H1 (cell line): ENCODE measurements around the gene MRPL54. TPM values are rescaled to one million over a fixed set of nuclear protein-coding genes. Genes with fewer than 3 reads are reported as not detected.

Experiments used
- CTCF ChIA-PET: fragments of 300-600 bp; sonication (Branson Sonifier 250); formaldehyde crosslinking; loops from one replicate; lab custom pipeline; 2021; ENCODE audit not compliant: partially characterized antibody; lab: Charles Lee
- POLR2A ChIA-PET: fragments of 300-600 bp; sonication (Branson Sonifier 250); formaldehyde crosslinking; loops from one replicate; lab custom pipeline; 2021; ENCODE audit warnings: inconsistent platforms; ENCODE audit not compliant: partially characterized antibody; lab: Charles Lee
- DNase-seq, 2 experiments: peaks; one replicate each; pipeline versions ENCODE4 v3.0.0 to v3.0.0-alpha.2; 2010 to 2022; ENCODE audit warnings: low spot score in 2 of 2, low read depth in 1 of 2, mixed read lengths in 1 of 2
- FAIRE-seq: peaks from 2 replicates; lab custom pipeline; 2011; peaks lifted over from hg19 to GRCh38; lab: Jason Lieb, UNC
- H2AFZ ChIP-seq: 2 replicates; pipeline ENCODE4 v1.8.1; 2012; ENCODE audit warnings: low read length, inconsistent platforms
- H2AK5ac ChIP-seq: 2 replicates; pipeline ENCODE4 v1.6.1; 2013; ENCODE audit warnings: low read depth, low read length
- H2BK120ac ChIP-seq: replicated peaks from 2 replicates; pipeline ENCODE3; 2013; ENCODE audit warnings: low read depth, low read length, inconsistent platforms
- H2BK12ac ChIP-seq: 2 replicates; pipeline ENCODE4 v1.6.1; 2013; ENCODE audit warnings: low read depth, low read length
- H2BK15ac ChIP-seq: 2 replicates; pipeline ENCODE4 v1.6.1; 2013; ENCODE audit warnings: low read length
- H2BK20ac ChIP-seq: 2 replicates; pipeline ENCODE4 v1.6.1; 2013; ENCODE audit warnings: low read length
- H2BK5ac ChIP-seq: 2 replicates; pipeline ENCODE4 v1.6.1; 2013; ENCODE audit warnings: low read depth, low read length
- H3K14ac ChIP-seq: 2 replicates; pipeline ENCODE4 v1.6.1; 2013; ENCODE audit warnings: inconsistent platforms; ENCODE audit not compliant: insufficient read length
- H3K18ac ChIP-seq: 2 replicates; pipeline ENCODE4 v1.6.1; 2013; ENCODE audit warnings: low read length; ENCODE audit errors: extremely low read depth
- H3K23ac ChIP-seq: 2 replicates; pipeline ENCODE4 v1.6.1; 2013; ENCODE audit warnings: inconsistent platforms; ENCODE audit not compliant: insufficient read length
- H3K23me2 ChIP-seq: 2 replicates; pipeline ENCODE4 v1.6.1; 2013; ENCODE audit warnings: low read depth, low read length
- H3K27ac ChIP-seq: 2 replicates; pipeline ENCODE4 v1.6.1; 2011; ENCODE audit warnings: low read depth, low read length, inconsistent platforms
- H3K27me3 ChIP-seq, 4 experiments: replicated peaks in 1 of 4; 1 replicate in 1 of 4; 2 replicates in 3 of 4; pipeline versions ENCODE4 v1.6.1 to v1.8.1; 2011 to 2013; ENCODE audit warnings: low read length in 3 of 4, mild to moderate bottlenecking in 3 of 4, inconsistent platforms in 2 of 4, mixed read lengths in 2 of 4, moderate library complexity in 1 of 4; ENCODE audit not compliant: control insufficient read depth in 3 of 4, insufficient read depth in 3 of 4; ENCODE audit errors: extremely low read depth in 1 of 4
- H3K36me3 ChIP-seq, 4 experiments: 2 replicates each; pipeline versions ENCODE4 v1.6.1 to v1.8.1; 2011 to 2013; ENCODE audit warnings: mild to moderate bottlenecking in 4 of 4, low read length in 3 of 4, moderate library complexity in 2 of 4, control low read depth in 1 of 4, inconsistent platforms in 1 of 4; ENCODE audit not compliant: insufficient read depth in 4 of 4, control insufficient read depth in 2 of 4
- H3K4ac ChIP-seq: replicated peaks from 2 replicates; pipeline ENCODE3; 2013; ENCODE audit warnings: low read length, low read depth, mixed read lengths, inconsistent platforms; ENCODE audit not compliant: insufficient read length
- H3K4me1 ChIP-seq, 4 experiments: replicated peaks in 1 of 4; 1 replicate in 1 of 4; 2 replicates in 3 of 4; pipeline versions ENCODE4 v1.6.1 to v1.8.1; 2011 to 2013; ENCODE audit warnings: low read length in 3 of 4, inconsistent platforms in 2 of 4, mixed read lengths in 1 of 4; ENCODE audit not compliant: insufficient read depth in 4 of 4, control insufficient read depth in 3 of 4
- H3K4me2 ChIP-seq, 2 experiments: 2 replicates each; pipeline versions ENCODE4 v1.6.1 to v1.8.1; 2011 to 2013; ENCODE audit warnings: low read depth in 2 of 2, low read length in 2 of 2, control low read depth in 1 of 2, inconsistent platforms in 1 of 2, mild to moderate bottlenecking in 1 of 2; ENCODE audit not compliant: insufficient read depth in 1 of 2
- H3K4me3 ChIP-seq, 4 experiments: fragments of 200-600, 300-600 bp in 1 of 4; sonication (generic), shearing (Covaris generic), sonication (Bioruptor Twin) in 1 of 4; 2 replicates each; pipeline versions ENCODE4 v1.5.1 to v1.8.1; 2011 to 2016; ENCODE audit warnings: low read length in 4 of 4, low read depth in 3 of 4, control low read depth in 2 of 4, inconsistent platforms in 2 of 4, mild to moderate bottlenecking in 2 of 4, mixed read lengths in 1 of 4, moderate library complexity in 1 of 4; ENCODE audit not compliant: insufficient read depth in 2 of 4; ENCODE audit errors: extremely low read depth in 1 of 4
- H3K56ac ChIP-seq: replicated peaks from 2 replicates; pipeline ENCODE3; 2013; ENCODE audit warnings: low read depth, mild to moderate bottlenecking, mixed read lengths, low read length, inconsistent platforms; ENCODE audit not compliant: insufficient read length
- H3K79me1 ChIP-seq: 2 replicates; pipeline ENCODE4 v1.6.1; 2013; ENCODE audit warnings: low read depth, low read length, control low read depth
- H3K79me2 ChIP-seq, 2 experiments: 2 replicates each; pipeline versions ENCODE4 v1.6.1 to v1.8.1; 2012 to 2013; ENCODE audit warnings: low read length in 2 of 2, mild to moderate bottlenecking in 2 of 2, inconsistent platforms in 1 of 2; ENCODE audit not compliant: insufficient read depth in 2 of 2, control insufficient read depth in 1 of 2
- H3K9ac ChIP-seq, 4 experiments: replicated peaks in 1 of 4; 1 replicate in 1 of 4; 2 replicates in 3 of 4; pipeline versions ENCODE4 v1.6.1 to v1.8.1; 2011 to 2013; ENCODE audit warnings: low read depth in 3 of 4, low read length in 3 of 4, control low read depth in 2 of 4, mild to moderate bottlenecking in 2 of 4, moderate library complexity in 2 of 4, inconsistent platforms in 1 of 4; ENCODE audit errors: extremely low read depth in 1 of 4
- H3K9me3 ChIP-seq, 2 experiments: 2 replicates each; pipeline versions ENCODE4 v1.6.1 to v1.8.1; 2012 to 2013; ENCODE audit warnings: mild to moderate bottlenecking in 2 of 2, moderate library complexity in 2 of 2, control low read depth in 1 of 2, inconsistent platforms in 1 of 2, low read depth in 1 of 2, low read length in 1 of 2, mixed read lengths in 1 of 2; ENCODE audit not compliant: insufficient read depth in 2 of 2
- H4K20me1 ChIP-seq, 2 experiments: replicated peaks in 1 of 2; 2 replicates each; pipeline versions ENCODE3 to v1.8.1; 2011 to 2013; ENCODE audit warnings: inconsistent platforms in 2 of 2, low read length in 2 of 2, mild to moderate bottlenecking in 1 of 2; ENCODE audit not compliant: insufficient read depth in 2 of 2, control insufficient read depth in 1 of 2
- H4K5ac ChIP-seq: 2 replicates; pipeline ENCODE4 v1.6.1; 2013; ENCODE audit warnings: low read length, low read depth, mixed read lengths, inconsistent platforms; ENCODE audit not compliant: insufficient read length
- H4K8ac ChIP-seq: 2 replicates; pipeline ENCODE4 v1.8.0; 2013; ENCODE audit warnings: mild to moderate bottlenecking, moderate library complexity, low read length, inconsistent platforms; ENCODE audit not compliant: insufficient read depth; ENCODE audit errors: extremely low read depth
- H4K91ac ChIP-seq: replicated peaks from 2 replicates; pipeline ENCODE3; 2013; ENCODE audit warnings: low read length, mixed read lengths, inconsistent platforms; ENCODE audit not compliant: insufficient read length
- BACH1 ChIP-seq: IDR thresholded peaks from 2 replicates; pipeline ENCODE4 v1.6.1; 2012; ENCODE audit warnings: low read length, improper control_type of control experiment
- BRCA1 ChIP-seq: IDR thresholded peaks from 2 replicates; pipeline ENCODE4 v1.6.1; 2012; ENCODE audit warnings: low read depth, low read length, improper control_type of control experiment
- CHD1 ChIP-seq: IDR thresholded peaks from 2 replicates; pipeline ENCODE4 v1.6.1; 2012; ENCODE audit warnings: low read depth, low read length, improper control_type of control experiment
- CREB1 ChIP-seq: IDR thresholded peaks from 2 replicates; pipeline ENCODE4 v1.6.1; 2012; ENCODE audit warnings: inconsistent platforms
- CTBP2 ChIP-seq: IDR thresholded peaks from 2 replicates; pipeline ENCODE4 v1.7.0; 2011; ENCODE audit warnings: borderline replicate concordance, mild to moderate bottlenecking, moderate library complexity, mixed read lengths, low read length; ENCODE audit not compliant: insufficient read depth, insufficient read length
- HDAC2 ChIP-seq, 2 experiments: fragments of 300-600 bp in 1 of 2; sonication (generic) in 1 of 2; IDR thresholded peaks; 2 replicates each; pipeline ENCODE4 v1.6.1; 2011 to 2012; ENCODE audit warnings: low read depth in 2 of 2, low read length in 2 of 2, mild to moderate bottlenecking in 2 of 2, moderate library complexity in 2 of 2, borderline replicate concordance in 1 of 2, inconsistent platforms in 1 of 2
- POU5F1 ChIP-seq: IDR thresholded peaks from 2 replicates; pipeline ENCODE4 v1.6.1; 2011; ENCODE audit warnings: low read depth, mild to moderate bottlenecking, low read length, moderate library complexity
- TAF7 ChIP-seq: optimal IDR thresholded peaks from 2 replicates; pipeline ENCODE3; 2011; ENCODE audit warnings: low read depth, mild to moderate bottlenecking, inconsistent platforms, low read length, moderate library complexity, borderline replicate concordance
- TBP ChIP-seq: IDR thresholded peaks from 2 replicates; pipeline ENCODE4 v1.6.1; 2011; ENCODE audit warnings: low read depth, low read length, improper control_type of control experiment
- YY1 ChIP-seq: IDR thresholded peaks from 2 replicates; pipeline ENCODE4 v1.6.1; 2011; ENCODE audit warnings: low read depth, mild to moderate bottlenecking, low read length
- WGBS, 2 experiments: shearing (Covaris generic) in 1 of 2; methylation state at CpG; one replicate each; pipeline versions ENCODE4 v1.1.6 to v1.1.7; 2013 to 2015; ENCODE audit warnings: low lambda C conversion rate in 2 of 2, mixed read lengths in 2 of 2, inconsistent platforms in 1 of 2, low coverage in 1 of 2, missing lambda C conversion rate in 1 of 2; ENCODE audit not compliant: insufficient replicate concordance in 2 of 2, insufficient coverage in 1 of 2, insufficient read length in 1 of 2; ENCODE audit errors: extremely low coverage in 1 of 2, missing lambda C conversion rate in 1 of 2; 5-methylcytosine and 5-hydroxymethylcytosine counted together
- polyA plus RNA-seq, 7 experiments: library from polyadenylated mRNA; depleted of rRNA in 3 of 7; stranded (reverse) in 5 of 7; unstranded in 2 of 7; fragments of >200 nt in 5 of 7; fragments of 200-250 nt in 2 of 7; gene quantifications; 1 replicate in 5 of 7; 2 replicates in 1 of 7; 4 replicates in 1 of 7; pipeline versions ENCODE4 v1.2.1 to v1.2.3, GENCODE V29; 2011 to 2013; ENCODE audit warnings: missing spikeins in 2 of 7, mixed read lengths in 2 of 7
- total RNA-seq: library from RNA; stranded (reverse); fragmentation: NEBNext Ultra II Directional; extraction: Animal tissue kit (Norgen Biotek cat#: 25700); gene quantifications from 2 replicates; pipeline ENCODE4 v1.2.1, GENCODE V29; 2021

Gene MRPL54
- total and polyA plus RNA-seq, 2 of the 8 experiments (the other 6 are each of a cell fraction or from before 2014, with no cell fraction given), result 63.8 to 72.8 TPM

- Histone ChIP-seq H4K8ac (no peak overlapping the region; the same call in 1 of the 2 replicates), H2BK15ac (no peak overlapping the region), H2BK20ac (no peak overlapping the region), H2BK5ac (no peak overlapping the region), H2AFZ (no peak overlapping the region), H3K9ac (no peak overlapping the region), H3K4me2 (no peak overlapping the region), H3K4me1 (peaks cover 0 to 3% (median 1%) of the 10 kb centered on the region in 4 experiments; a peak in 3 of 7 replicates), H3K27ac (no peak overlapping the region), H2BK12ac (no peak overlapping the region), H3K23me2 (peaks cover 6% of the 10 kb centered on the region; the same call in 1 of the 2 replicates), H3K9me3 (peaks cover 4 to 6% of the 10 kb centered on the region in 2 experiments; a peak in 2 of 4 replicates), H3K4me3 (no peak overlapping the region), H3K79me2 (no peaks in the 10 kb centered on the region), H3K56ac (no peak overlapping the region), H3K27me3 (peaks cover 0 to 6% (median 4%) of the 10 kb centered on the region in 4 experiments; a peak in 5 of 7 replicates), H3K36me3 (no peaks in the 10 kb centered on the region), H2AK5ac (no peak overlapping the region), H2BK120ac (no peak overlapping the region), H4K91ac (no peak overlapping the region), H3K4ac (no peak overlapping the region), H4K20me1 (no peaks in the 10 kb centered on the region), H3K23ac (no peak overlapping the region), H4K5ac (no peak overlapping the region), H3K79me1 (no peaks in the 10 kb centered on the region), H3K14ac (no peak overlapping the region), H3K18ac (no peak overlapping the region)
- FAIRE-seq (no peak), DNase-seq (no peak)
- TF ChIP-seq HDAC2 (IDR thresholded peaks at IDR 0.05; ENCODE audit: borderline replicate concordance in 1 of 2, low read depth in 2 of 2, low read length in 2 of 2) (no peak), POU5F1 (no peak), BRCA1 (no peak), CREB1 (no peak), TAF7 (no peak), BACH1 (no peak), CHD1 (no peak), YY1 (no peak), TBP (no peak), CTBP2 (no peak)
- WGBS, 2 experiments, result 83% methylated on average over 6 of the region's 6 CpGs; no CpG with 5 or more reads in 1 of the 2 experiments
- POLR2A ChIA-PET, result interaction anchor here (1.4 kb wide), 1 partner anchor 66 kb away, joined by 5 read pairs; no protein-coding TSS in a partner anchor
- CTCF ChIA-PET, result interaction anchor here (0.9 to 2.6 kb wide), 6 partner anchors 10 to 51 kb away, joined by 3 to 13 read pairs (median 4); no protein-coding TSS in a partner anchor
Measured at GRCh38 chr19:3798137-3798536, 35.7 kb downstream of the MRPL54 start.
